GM23338 (cell line): ENCODE data around the gene MYO15B.

ENCODE experiments used
- CTCF ChIP-seq, 2 experiments: fragments of 200-600 bp in 1 of 2; sonication (generic) in 1 of 2; conservative IDR thresholded peaks; 2 replicates each; pipeline versions ENCODE4 v1.5.1 to v1.6.1; 2016 to 2017; ENCODE audit warnings: antibody characterized with exemption in 2 of 2, low read depth in 2 of 2, mild to moderate bottlenecking in 2 of 2, moderate library complexity in 1 of 2
- EZH2phosphoT487 ChIP-seq: fragments of 200-600 bp; sonication (generic); IDR thresholded peaks from one replicate; pipeline ENCODE4 v1.8.1; 2018; ENCODE audit warnings: antibody characterized with exemption; ENCODE audit not compliant: unreplicated experiment

- TF ChIP-seq CTCF (conservative IDR thresholded peaks at IDR 0.05; ENCODE audit: low read depth in 2 of 2) (no peak), EZH2phosphoT487 (no peak)
Measured at GRCh38 chr17:75623386-75623785, 35.8 kb downstream of the MYO15B start.
